Fibroblast of villous mesenchyme (primary cell): ENCODE measurements around the gene SP4. TPM values are rescaled to one million over a fixed set of nuclear protein-coding genes. Genes with fewer than 3 reads are reported as not detected.

Experiments
- DNase-seq: peaks from one replicate; pipeline ENCODE4 v3.0.0-alpha.2; 2010; ENCODE audit warnings: low read depth
- H3K4me3 ChIP-seq: 2 replicates; pipeline ENCODE4 v1.5.1; 2011; ENCODE audit warnings: low read depth, mild to moderate bottlenecking, low read length
- CTCF ChIP-seq: IDR thresholded peaks from 2 replicates; pipeline ENCODE4 v1.5.1; 2012; ENCODE audit warnings: low read depth, mild to moderate bottlenecking, low read length; ENCODE audit not compliant: insufficient read depth
- total RNA-seq: library from RNA; depleted of rRNA; stranded (reverse); fragments of >200 nt; gene quantifications from 2 replicates; pipeline ENCODE4 v1.2.3, GENCODE V29; 2012

SP4 gene
- total RNA-seq, 1 donor: 3.9 TPM

- peak overlapping the region; percentile 62 for H3K4me3 ChIP-seq
Measured at GRCh38 chr7:21426286-21427181, 1.3 kb upstream of the SP4 start.

GRCh38 chr7:21427182-21427870, 557 bp upstream of the SP4 start:
- peak; percentile 98 for DNase-seq
- peak; percentile 19 for TF ChIP-seq CTCF
- peak overlapping the region; percentile 70 for H3K4me3 ChIP-seq

More at GRCh38 chr7:21426286-21427181, 1.3 kb upstream of the SP4 start:
- peak; percentile 1 for DNase-seq
- no peak for TF ChIP-seq CTCF

GRCh38 chr7:21428659-21428941, 717 bp downstream of the SP4 start:
- peak overlapping the region; percentile 76 for H3K4me3 ChIP-seq
- no peak for TF ChIP-seq CTCF
- DNase-seq: no peak

GRCh38 chr7:21429021-21429420, 1.1 kb downstream of the SP4 start:
- DNase-seq: no peak
- peak overlapping the region; percentile 76 for H3K4me3 ChIP-seq
- TF ChIP-seq CTCF: no peak

- TF ChIP-seq CTCF: no peak
- no peak overlapping the region for H3K4me3 ChIP-seq
- DNase-seq: no peak
Measured at GRCh38 chr7:21429786-21430574, 2.1 kb downstream of the SP4 start.

DNA sequence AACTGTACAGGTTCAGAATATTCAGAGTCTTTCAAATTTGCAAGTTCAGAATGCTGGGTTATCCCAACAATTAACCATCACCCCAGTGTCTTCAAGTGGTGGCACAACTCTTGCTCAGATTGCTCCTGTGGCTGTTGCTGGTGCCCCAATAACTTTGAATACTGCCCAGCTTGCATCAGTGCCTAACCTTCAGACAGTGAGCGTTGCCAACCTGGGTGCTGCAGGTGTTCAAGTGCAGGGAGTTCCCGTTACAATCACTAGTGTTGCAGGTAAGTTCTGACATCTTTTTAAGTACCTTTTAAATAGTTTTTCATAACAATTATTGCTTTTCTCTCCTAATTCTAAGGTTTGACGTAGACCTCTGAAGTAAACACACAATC, 2.7 kb downstream of the SP4 start:
- H3K4me3 ChIP-seq: no peak overlapping the region
- no peak for DNase-seq
- no peak for TF ChIP-seq CTCF
